ENCODE measurements around the gene TOR3A. TPM values are rescaled to one million over a fixed set of nuclear protein-coding genes. Genes with fewer than 3 reads are reported as not detected.

The TOR3A gene
- total RNA-seq, 1 experiment from 2014 or later = 51.5 TPM

DNA sequence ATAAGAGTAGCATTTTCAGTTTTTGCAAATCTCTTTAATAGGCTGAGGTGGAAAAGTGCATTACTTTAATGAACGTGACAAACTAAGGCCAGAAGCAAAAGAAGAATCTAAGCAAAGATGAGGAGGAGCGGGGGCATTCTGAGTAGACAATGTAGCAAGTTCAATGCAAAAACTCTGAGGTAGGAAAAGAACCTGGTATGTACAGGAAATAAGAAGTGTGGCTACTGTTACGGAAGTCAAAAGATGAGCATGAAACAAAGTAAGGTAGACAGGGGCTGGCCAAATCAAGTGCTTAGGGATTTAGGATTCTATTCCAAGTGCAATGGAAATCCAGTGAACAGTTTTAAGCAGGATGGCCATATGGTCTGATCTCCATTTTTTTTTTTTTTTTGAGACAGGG lies 63.7 kb downstream of the TOR3A start:
- no peak overlapping the region for H3K27ac ChIP-seq (ENCODE audit: low read length)
- POLR2A ChIA-PET = no interaction called here
- no TSS peak for BruUV-seq (replicated peaks)

More for the DNA sequence above, 63.7 kb downstream of the TOR3A start:
- Histone ChIP-seq H3K4me1 (ENCODE audit: control insufficient read depth, insufficient read depth, low read length) (peaks cover 15% of the 10 kb centered on the region), H3K36me3 (ENCODE audit: control insufficient read depth, insufficient read depth, low read length) (no peaks in the 10 kb centered on the region), H3K4me3 (ENCODE audit: low read depth in 2 of 2, low read length in 2 of 2) (no peak overlapping the region), H3K9me3 (ENCODE audit: control insufficient read depth, insufficient read depth, low read depth, low read length) (no peaks in the 10 kb centered on the region; the same call in 1 of the 2 replicates), H3K27me3 (ENCODE audit: control insufficient read depth, insufficient read depth, low read length) (no peaks in the 10 kb centered on the region)
- DNase-seq (ENCODE audit: low read depth, low spot score) (no peak), ATAC-seq (no peak)
- no peak for TF ChIP-seq SIN3A (IDR thresholded peaks at IDR 0.05; ENCODE audit: borderline replicate concordance, insufficient read depth, low read depth, low read length)
- TF ChIP-seq, protein P1, sequence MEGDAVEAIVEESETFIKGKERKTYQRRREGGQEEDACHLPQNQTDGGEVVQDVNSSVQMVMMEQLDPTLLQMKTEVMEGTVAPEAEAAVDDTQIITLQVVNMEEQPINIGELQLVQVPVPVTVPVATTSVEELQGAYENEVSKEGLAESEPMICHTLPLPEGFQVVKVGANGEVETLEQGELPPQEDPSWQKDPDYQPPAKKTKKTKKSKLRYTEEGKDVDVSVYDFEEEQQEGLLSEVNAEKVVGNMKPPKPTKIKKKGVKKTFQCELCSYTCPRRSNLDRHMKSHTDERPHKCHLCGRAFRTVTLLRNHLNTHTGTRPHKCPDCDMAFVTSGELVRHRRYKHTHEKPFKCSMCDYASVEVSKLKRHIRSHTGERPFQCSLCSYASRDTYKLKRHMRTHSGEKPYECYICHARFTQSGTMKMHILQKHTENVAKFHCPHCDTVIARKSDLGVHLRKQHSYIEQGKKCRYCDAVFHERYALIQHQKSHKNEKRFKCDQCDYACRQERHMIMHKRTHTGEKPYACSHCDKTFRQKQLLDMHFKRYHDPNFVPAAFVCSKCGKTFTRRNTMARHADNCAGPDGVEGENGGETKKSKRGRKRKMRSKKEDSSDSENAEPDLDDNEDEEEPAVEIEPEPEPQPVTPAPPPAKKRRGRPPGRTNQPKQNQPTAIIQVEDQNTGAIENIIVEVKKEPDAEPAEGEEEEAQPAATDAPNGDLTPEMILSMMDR (IDR thresholded peaks at IDR 0.05) = no peak
- no peak for TF ChIP-seq POLR2AphosphoS5 (IDR thresholded peaks at IDR 0.05; ENCODE audit: low read depth, low read length)
- no peak for TF ChIP-seq TCF7L2 (IDR thresholded peaks at IDR 0.05; ENCODE audit: low read depth, low read length)
- TF ChIP-seq, protein P2, sequence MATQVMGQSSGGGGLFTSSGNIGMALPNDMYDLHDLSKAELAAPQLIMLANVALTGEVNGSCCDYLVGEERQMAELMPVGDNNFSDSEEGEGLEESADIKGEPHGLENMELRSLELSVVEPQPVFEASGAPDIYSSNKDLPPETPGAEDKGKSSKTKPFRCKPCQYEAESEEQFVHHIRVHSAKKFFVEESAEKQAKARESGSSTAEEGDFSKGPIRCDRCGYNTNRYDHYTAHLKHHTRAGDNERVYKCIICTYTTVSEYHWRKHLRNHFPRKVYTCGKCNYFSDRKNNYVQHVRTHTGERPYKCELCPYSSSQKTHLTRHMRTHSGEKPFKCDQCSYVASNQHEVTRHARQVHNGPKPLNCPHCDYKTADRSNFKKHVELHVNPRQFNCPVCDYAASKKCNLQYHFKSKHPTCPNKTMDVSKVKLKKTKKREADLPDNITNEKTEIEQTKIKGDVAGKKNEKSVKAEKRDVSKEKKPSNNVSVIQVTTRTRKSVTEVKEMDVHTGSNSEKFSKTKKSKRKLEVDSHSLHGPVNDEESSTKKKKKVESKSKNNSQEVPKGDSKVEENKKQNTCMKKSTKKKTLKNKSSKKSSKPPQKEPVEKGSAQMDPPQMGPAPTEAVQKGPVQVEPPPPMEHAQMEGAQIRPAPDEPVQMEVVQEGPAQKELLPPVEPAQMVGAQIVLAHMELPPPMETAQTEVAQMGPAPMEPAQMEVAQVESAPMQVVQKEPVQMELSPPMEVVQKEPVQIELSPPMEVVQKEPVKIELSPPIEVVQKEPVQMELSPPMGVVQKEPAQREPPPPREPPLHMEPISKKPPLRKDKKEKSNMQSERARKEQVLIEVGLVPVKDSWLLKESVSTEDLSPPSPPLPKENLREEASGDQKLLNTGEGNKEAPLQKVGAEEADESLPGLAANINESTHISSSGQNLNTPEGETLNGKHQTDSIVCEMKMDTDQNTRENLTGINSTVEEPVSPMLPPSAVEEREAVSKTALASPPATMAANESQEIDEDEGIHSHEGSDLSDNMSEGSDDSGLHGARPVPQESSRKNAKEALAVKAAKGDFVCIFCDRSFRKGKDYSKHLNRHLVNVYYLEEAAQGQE (IDR thresholded peaks at IDR 0.05; ENCODE audit: insufficient read depth in 1 of 2, low read depth in 2 of 2, low read length in 1 of 2) = no peak
- intact Hi-C loops (cut with micrococcal nuclease; ENCODE audit: unreplicated experiment) (no loop called here), in situ Hi-C loops (cut with HindIII; ENCODE audit: low pct_unique_long_range_greater_than_20kb, low sequenced_read_pairs) (no loop called here)
- CTCF ChIA-PET = no interaction called here

Other genes starting within 250 kb of the TOR3A start
- not detected for gene ANGPTL1, start 211.0 kb upstream of the TOR3A start, total RNA-seq (2021; ENCODE audit: unreplicated experiment)
- gene FAM20B, start 56.2 kb upstream of the TOR3A start, total RNA-seq (2021; ENCODE audit: unreplicated experiment) = 49.9 TPM
- 38.3 TPM for gene ABL2, start 147.6 kb downstream of the TOR3A start, total RNA-seq (2021; ENCODE audit: unreplicated experiment)
- 57.2 TPM for gene SOAT1, start 211.7 kb downstream of the TOR3A start, total RNA-seq (2021; ENCODE audit: unreplicated experiment)